ENCODE measurements around the gene TNFRSF8.

- TF ChIP-seq CTCF (conservative IDR thresholded peaks at IDR 0.05 in 1 of 2, IDR thresholded peaks at IDR 0.05 in 1 of 2; ENCODE audit: low read depth in 1 of 2, low read length in 2 of 2) (no peak), EZH2 (IDR thresholded peaks at IDR 0.05; ENCODE audit: low read length, missing control alignments) (no peak)
Observed at GRCh38 chr1:12185918-12186678, 123.0 kb downstream of the TNFRSF8 start.
